CD4-positive, alpha-beta T cell (primary cell): ENCODE data around the gene OTOP2. TPM values are rescaled to one million over a fixed set of nuclear protein-coding genes. Genes with fewer than 3 reads are reported as not detected.

Experiments used
- ATAC-seq: fragments of 200-7000 bp; cut with Tn5 transposase; one replicate; pipeline ENCODE4 v1.10.0; 2022; ENCODE audit warnings: mild to moderate bottlenecking; ENCODE audit not compliant: poor library complexity
- CTCF ChIA-PET: fragments of 350-600 bp; sonication (Branson Sonifier 250); formaldehyde crosslinking; loops from one replicate; lab custom pipeline; 2021; ENCODE audit warnings: antibody characterized with exemption, inconsistent platforms; lab: Charles Lee
- POLR2A ChIA-PET: fragments of 350-600 bp; sonication (Branson Sonifier 250); formaldehyde crosslinking; loops from one replicate; lab custom pipeline; 2021; ENCODE audit warnings: antibody characterized with exemption, inconsistent platforms; lab: Charles Lee
- DNase-seq, 14 experiments: peaks; one replicate each; pipeline ENCODE4 v3.0.0-alpha.2; 2013 to 2020; ENCODE audit warnings: mixed read lengths in 2 of 14
- H3K27ac ChIP-seq, 2 donors: one replicate each; pipeline versions ENCODE4 v1.5.1 to v1.7.0; 2013; ENCODE audit warnings: low read length in 2 of 2, low read depth in 1 of 2, mild to moderate bottlenecking in 1 of 2
- H3K27me3 ChIP-seq, 2 experiments: 1 replicate in 1 of 2; 2 replicates in 1 of 2; pipeline versions ENCODE4 v1.6.1 to v1.7.0; 2013; ENCODE audit warnings: low read length in 2 of 2, control low read depth in 1 of 2, mild to moderate bottlenecking in 1 of 2, moderate library complexity in 1 of 2; ENCODE audit not compliant: insufficient read depth in 2 of 2, control insufficient read depth in 1 of 2
- H3K36me3 ChIP-seq: one replicate; pipeline ENCODE4 v1.6.1; 2013; ENCODE audit warnings: low read length, control low read depth; ENCODE audit not compliant: insufficient read depth
- H3K4me1 ChIP-seq: one replicate; pipeline ENCODE4 v1.6.1; 2013; ENCODE audit warnings: low read length, control low read depth; ENCODE audit not compliant: insufficient read depth
- H3K4me3 ChIP-seq: one replicate; pipeline ENCODE4 v1.5.1; 2013; ENCODE audit warnings: mild to moderate bottlenecking, low read length, moderate library complexity
- H3K9me3 ChIP-seq, 2 experiments: 1 replicate in 1 of 2; 2 replicates in 1 of 2; pipeline versions ENCODE4 v1.6.1 to v1.7.0; 2013; ENCODE audit warnings: low read length in 2 of 2, mild to moderate bottlenecking in 2 of 2, control low read depth in 1 of 2, moderate library complexity in 1 of 2; ENCODE audit not compliant: control insufficient read depth in 1 of 2, insufficient read depth in 1 of 2
- H3K27ac Mint-ChIP-seq: one replicate; pipeline ENCODE4 v1.8.0; 2020; ENCODE audit warnings: mixed read lengths
- H3K27me3 Mint-ChIP-seq: one replicate; pipeline ENCODE4 v1.8.0; 2021; ENCODE audit warnings: mixed read lengths
- H3K36me3 Mint-ChIP-seq: one replicate; pipeline ENCODE4 v1.8.0; 2021; ENCODE audit warnings: low read depth, mixed read lengths
- H3K4me1 Mint-ChIP-seq: one replicate; pipeline ENCODE4 v1.8.0; 2021; ENCODE audit warnings: low read depth, mixed read lengths
- H3K4me3 Mint-ChIP-seq: one replicate; pipeline ENCODE4 v1.8.0; 2020; ENCODE audit warnings: mild to moderate bottlenecking, mixed read lengths
- H3K9me3 Mint-ChIP-seq: one replicate; pipeline ENCODE4 v1.8.0; 2020; ENCODE audit warnings: mixed read lengths
- CTCF ChIP-seq: fragments of 200-600 bp; IDR thresholded peaks from one replicate; pipeline ENCODE4 v1.8.0; 2022; ENCODE audit warnings: antibody characterized with exemption, mild to moderate bottlenecking
- intact Hi-C, 2 experiments: fragments of 100-400 bp; cut with DNase I in 1 of 2; cut with micrococcal nuclease in 1 of 2; formaldehyde crosslinking; loops; one replicate each; pipeline versions ENCODE4 v1.15.1 to v1.9.0; 2023 to 2025; cut with DNase I, micrococcal nuclease
- total RNA-seq, 174 experiments: library from RNA in 2 of 174; stranded (reverse) in 2 of 174; gene quantifications; one replicate each; pipeline ENCODE4 v1.2.3 and lab custom pipeline; 2021 to 2026

The OTOP2 gene
- total RNA-seq, 2 experiments from 2014 or later: not detected

GRCh38 chr17:74935048-74935447 is 11.0 kb downstream of the OTOP2 start:
- no peak overlapping the region for H3K27ac ChIP-seq
- TF ChIP-seq CTCF: no peak
- H3K27me3 ChIP-seq: peaks cover 51 to 58% of the 10 kb centered on the region in 2 experiments
- CTCF ChIA-PET: no interaction called here
- H3K4me3 ChIP-seq: no peak overlapping the region
- H3K4me1 Mint-ChIP-seq: no peaks in the 10 kb centered on the region
- H3K4me3 Mint-ChIP-seq: no peak overlapping the region
- intact Hi-C loops: loop anchor here in 1 of 2 experiments (10.0 kb wide), 1 partner anchor 510 kb away; no protein-coding TSS in a partner anchor
- peaks cover 0 to 16% of the 10 kb centered on the region in 2 experiments for H3K9me3 ChIP-seq
- POLR2A ChIA-PET: no interaction called here
- no peaks in the 10 kb centered on the region for H3K36me3 Mint-ChIP-seq
- peaks cover 78% of the 10 kb centered on the region for H3K27me3 Mint-ChIP-seq
- no peaks in the 10 kb centered on the region for H3K36me3 ChIP-seq
- H3K9me3 Mint-ChIP-seq: no peaks in the 10 kb centered on the region
- H3K27ac Mint-ChIP-seq: no peak overlapping the region
- ATAC-seq: no peak
- peaks cover 9% of the 10 kb centered on the region for H3K4me1 ChIP-seq
- no peak for DNase-seq

GRCh38 chr17:74935585-74936469 is 11.8 kb downstream of the OTOP2 start, which contains the start of gene OTOP3:
OTOP3 (plus strand) TSS chr17:74935898; CDS start chr17:74935922, 24 bp downstream.
- no peak for DNase-seq
- Mint-ChIP-seq H3K36me3 (no peaks in the 10 kb centered on the region), H3K27ac (no peak within 1 kb of the TSS), H3K9me3 (no peaks in the 10 kb centered on the region), H3K27me3 (peaks cover 78% of the 10 kb centered on the region), H3K4me1 (no peaks in the 10 kb centered on the region), H3K4me3 (no peak within 1 kb of the TSS)
- ATAC-seq: no peak
- CTCF ChIA-PET: no interaction called here
- intact Hi-C loops: loop anchor here in 1 of 2 experiments (10.0 kb wide), 1 partner anchor 511 kb away; no protein-coding TSS in a partner anchor
- POLR2A ChIA-PET: no interaction called here
- no peaks in the 10 kb centered on the region for H3K36me3 ChIP-seq
- H3K27me3 ChIP-seq: peaks cover 51 to 58% of the 10 kb centered on the region in 2 experiments
- peaks cover 0 to 12% of the 10 kb centered on the region in 2 experiments for H3K9me3 ChIP-seq
- TF ChIP-seq CTCF: no peak
- no peak within 1 kb of the TSS for H3K27ac ChIP-seq
- peaks cover 9% of the 10 kb centered on the region for H3K4me1 ChIP-seq
- H3K4me3 ChIP-seq: no peak within 1 kb of the TSS

GRCh38 chr17:74936470-74936799 is 12.4 kb downstream of the OTOP2 start:
- Mint-ChIP-seq H3K27ac (no peak overlapping the region), H3K36me3 (no peaks in the 10 kb centered on the region), H3K9me3 (no peaks in the 10 kb centered on the region), H3K4me1 (no peaks in the 10 kb centered on the region), H3K4me3 (no peak overlapping the region), H3K27me3 (peaks cover 74% of the 10 kb centered on the region)
- TF ChIP-seq CTCF: no peak
- peaks cover 0 to 11% of the 10 kb centered on the region in 2 experiments for H3K9me3 ChIP-seq
- H3K27ac ChIP-seq: no peak overlapping the region
- no peak overlapping the region for H3K4me3 ChIP-seq
- no peaks in the 10 kb centered on the region for H3K36me3 ChIP-seq
- ATAC-seq: no peak
- intact Hi-C loops: loop anchor here in 1 of 2 experiments (10.0 kb wide), 1 partner anchor 512 kb away; no protein-coding TSS in a partner anchor
- H3K27me3 ChIP-seq: peaks cover 48 to 54% of the 10 kb centered on the region in 2 experiments
- no peak for DNase-seq
- POLR2A ChIA-PET: no interaction called here
- CTCF ChIA-PET: no interaction called here
- peaks cover 9% of the 10 kb centered on the region for H3K4me1 ChIP-seq
